Subcutaneous adipose tissue (tissue), 4 donors: ENCODE data around the gene TEX10. TPM values are rescaled to one million over a fixed set of nuclear protein-coding genes. Genes with fewer than 3 reads are reported as not detected.

Source experiments
- CTCF ChIP-seq: fragments of 450-650 bp; IDR thresholded peaks from one replicate; pipeline ENCODE4 v1.5.1; 2016; ENCODE audit warnings: low read depth, mild to moderate bottlenecking, control low read depth, antibody characterized with exemption, moderate library complexity
- total RNA-seq, 4 donors: library from RNA; depleted of rRNA; stranded (reverse); fragments of >200 nt; gene quantifications; one replicate each; pipeline ENCODE4 v1.1.0, GENCODE V29; 2016

TEX10 gene
- total RNA-seq, 4 donors from 2014 or later: 8.7 to 27.6 (median 14.6) TPM

GRCh38 chr9:100269656-100270055 is 83.1 kb downstream of the TEX10 start:
- no peak for TF ChIP-seq CTCF

- no peak for TF ChIP-seq CTCF
These were observed 84.5 kb downstream of the TEX10 start for GRCh38 chr9:100268271-100268670.

- no peak for TF ChIP-seq CTCF
These were observed 85.5 kb downstream of the TEX10 start for GRCh38 chr9:100267211-100267610.

Other genes with a start within 250 kb of the TEX10 start
- 10 to 100 TPM in 3 of 4 donors, 1 to 10 TPM in 1; 9.0 to 17.4 (median 14.7) TPM for gene MSANTD3, start 74.2 kb upstream of the TEX10 start, total RNA-seq
- gene TMEFF1, start 120.2 kb upstream of the TEX10 start, total RNA-seq: 1 to 10 TPM in 1 of 4 donors, under 1 TPM in 1, not detected in 2; 0.22 to 2.9 TPM
- gene CAVIN4, start 225.1 kb upstream of the TEX10 start, total RNA-seq: under 1 TPM; 0.17 to 0.49 (median 0.31) TPM